HCT116 (cell line): ENCODE measurements around the gene GRIA4. TPM values are rescaled to one million over a fixed set of nuclear protein-coding genes. Genes with fewer than 3 reads are reported as not detected.

Source experiments
- ATAC-seq: fragments of 200-7000 bp; cut with Tn5 transposase; 2 replicates; pipeline ENCODE4 v1.9.1; 2020; ENCODE audit warnings: mild to moderate bottlenecking, moderate library complexity
- BruUV-seq: library from RNA; stranded (reverse); fragments of 400-500 nt; replicated peaks from 2 replicates; lab custom pipeline; 2021; lab: Mats Ljungman, UMichigan
- CTCF ChIA-PET: fragments of 300-600 bp; sonication (Branson Sonifier 250); formaldehyde crosslinking; loops from one replicate; lab custom pipeline; 2021; ENCODE audit warnings: antibody characterized with exemption; lab: Charles Lee
- POLR2A ChIA-PET: fragments of 300-600, 350-600 bp; sonication (Branson Sonifier 250); formaldehyde crosslinking; loops from one replicate; lab custom pipeline; 2021; ENCODE audit warnings: antibody characterized with exemption; lab: Charles Lee
- RAD21 ChIA-PET, 2 experiments: fragments of 300-600 bp; sonication (Branson Sonifier 250); formaldehyde crosslinking; loops; one replicate each; lab custom pipeline; 2023; ENCODE audit warnings: low total read pairs in 2 of 2; ENCODE audit not compliant: uncharacterized antibody in 2 of 2, unreplicated experiment in 2 of 2, low non-redundant PET in 1 of 2; lab: Charles Lee
- DNase-seq: peaks from one replicate; pipeline ENCODE4 v3.0.0-alpha.2; 2010; ENCODE audit warnings: low read depth, low spot score
- H2AFZ ChIP-seq: fragments of 200-600 bp; shearing (Covaris generic), sonication (generic); 2 replicates; pipeline ENCODE4 v1.6.1; 2017; ENCODE audit warnings: low read depth, mixed run types, mixed read lengths, antibody characterized with exemption, low read length; ENCODE audit not compliant: poor library complexity, severe bottlenecking
- H3K27ac ChIP-seq: 2 replicates; pipeline ENCODE4 v1.5.1; 2012; ENCODE audit warnings: low read depth, low read length
- H3K27me3 ChIP-seq: fragments of 200-600 bp; sonication (generic); 2 replicates; pipeline ENCODE4 v1.6.1; 2016; ENCODE audit warnings: mixed run types, low read length, mixed read lengths; ENCODE audit not compliant: insufficient read depth
- H3K36me3 ChIP-seq, 2 experiments: fragments of 200-500 bp in 1 of 2; fragments of 200-600 bp in 1 of 2; sonication (Bioruptor generic) in 1 of 2; sonication (generic) in 1 of 2; 2 replicates each; pipeline versions ENCODE4 v1.5.1 to v1.6.1; 2014 to 2016; ENCODE audit warnings: low read length in 2 of 2, inconsistent platforms in 1 of 2, mixed read lengths in 1 of 2, mixed run types in 1 of 2; ENCODE audit not compliant: insufficient read depth in 2 of 2, control insufficient read depth in 1 of 2
- H3K4me1 ChIP-seq, 2 experiments: fragments of 200-600 bp in 1 of 2; sonication (generic) in 1 of 2; 2 replicates each; pipeline versions ENCODE4 v1.5.1 to v1.6.1; 2012 to 2017; ENCODE audit warnings: low read length in 2 of 2, inconsistent platforms in 1 of 2, mild to moderate bottlenecking in 1 of 2, mixed read lengths in 1 of 2, mixed run types in 1 of 2, moderate library complexity in 1 of 2; ENCODE audit not compliant: insufficient read depth in 2 of 2, control insufficient read depth in 1 of 2
- H3K4me2 ChIP-seq: fragments of 200-600 bp; sonication (generic); 2 replicates; pipeline ENCODE4 v1.6.1; 2017; ENCODE audit warnings: mixed run types, low read length, mixed read lengths
- H3K4me3 ChIP-seq, 2 experiments: fragments of 200-600 bp in 1 of 2; sonication (generic) in 1 of 2; replicated peaks in 1 of 2; 2 replicates each; pipeline ENCODE4 v1.5.1; 2011 to 2016; ENCODE audit warnings: low read length in 2 of 2, control low read depth in 1 of 2, low read depth in 1 of 2, mild to moderate bottlenecking in 1 of 2, mixed read lengths in 1 of 2, mixed run types in 1 of 2
- H3K79me2 ChIP-seq: fragments of 200-600 bp; sonication (generic); 2 replicates; pipeline ENCODE4 v1.6.1; 2017; ENCODE audit warnings: mild to moderate bottlenecking, mixed run types, low read length, moderate library complexity, mixed read lengths; ENCODE audit not compliant: insufficient read depth
- H3K9ac ChIP-seq: fragments of 200-600 bp; sonication (generic); 2 replicates; pipeline ENCODE4 v1.6.1; 2016; ENCODE audit warnings: low read length, mixed read lengths
- H3K9me2 ChIP-seq: fragments of 200-600 bp; sonication (generic), shearing (Covaris generic); 2 replicates; pipeline ENCODE4 v1.6.1; 2017; ENCODE audit warnings: mixed run types, mild to moderate bottlenecking, moderate library complexity; ENCODE audit not compliant: insufficient read depth
- H3K9me3 ChIP-seq, 2 experiments: fragments of 200-500 bp in 1 of 2; fragments of 200-600 bp in 1 of 2; sonication (Bioruptor generic) in 1 of 2; sonication (generic) in 1 of 2; 2 replicates each; pipeline ENCODE4 v1.6.1; 2014 to 2017; ENCODE audit warnings: low read length in 2 of 2, mixed read lengths in 2 of 2, inconsistent platforms in 1 of 2, low read depth in 1 of 2, mild to moderate bottlenecking in 1 of 2, mixed run types in 1 of 2, moderate library complexity in 1 of 2; ENCODE audit not compliant: control insufficient read depth in 1 of 2, insufficient read depth in 1 of 2
- H4K20me1 ChIP-seq: fragments of 200-600 bp; sonication (generic), shearing (Covaris generic); 2 replicates; pipeline ENCODE4 v1.6.1; 2017; ENCODE audit warnings: mixed run types, mild to moderate bottlenecking, moderate library complexity; ENCODE audit not compliant: insufficient read depth
- ATF3 ChIP-seq: IDR thresholded peaks from 2 replicates; pipeline ENCODE4 v1.6.1; 2012
- CBX3 ChIP-seq: IDR thresholded peaks from 2 replicates; pipeline ENCODE4 v1.6.1; 2012; ENCODE audit warnings: low read depth
- CTCF ChIP-seq, 3 experiments: fragments of 200-600 bp in 1 of 3; sonication (generic) in 1 of 3; IDR thresholded peaks in 2 of 3; conservative IDR thresholded peaks in 1 of 3; 2 replicates each; pipeline ENCODE4 v1.5.1; 2012 to 2017; ENCODE audit warnings: low read depth in 2 of 3, low read length in 2 of 3, antibody characterized with exemption in 1 of 3, borderline replicate concordance in 1 of 3, control low read depth in 1 of 3, mild to moderate bottlenecking in 1 of 3, mixed read lengths in 1 of 3, mixed run types in 1 of 3, moderate library complexity in 1 of 3; ENCODE audit not compliant: insufficient read depth in 1 of 3
- EGR1 ChIP-seq: IDR thresholded peaks from 2 replicates; pipeline ENCODE4 v1.6.1; 2012; ENCODE audit warnings: low read depth
- ELF1 ChIP-seq: IDR thresholded peaks from 2 replicates; pipeline ENCODE4 v1.6.1; 2012; ENCODE audit warnings: low read depth, borderline replicate concordance
- EZH2 ChIP-seq: fragments of 200-600 bp; sonication (generic); IDR thresholded peaks from 2 replicates; pipeline ENCODE4 v1.6.1; 2017; ENCODE audit warnings: antibody characterized with exemption, mixed run types
- JUND ChIP-seq: IDR thresholded peaks from 2 replicates; pipeline ENCODE4 v1.6.1; 2012
- POLR2A ChIP-seq: IDR thresholded peaks from 2 replicates; pipeline ENCODE4 v1.7.0; 2011; ENCODE audit warnings: borderline replicate concordance; ENCODE audit not compliant: insufficient read depth, insufficient read length; ENCODE audit errors: extremely low read depth
- POLR2AphosphoS5 ChIP-seq: IDR thresholded peaks from 2 replicates; pipeline ENCODE4 v1.6.1; 2011; ENCODE audit warnings: mild to moderate bottlenecking, low read depth, low read length, moderate library complexity
- REST ChIP-seq: IDR thresholded peaks from 2 replicates; pipeline ENCODE4 v1.6.1; 2012; ENCODE audit warnings: low read depth
- SIN3A ChIP-seq: IDR thresholded peaks from 2 replicates; pipeline ENCODE4 v1.6.1; 2012; ENCODE audit warnings: low read depth
- SP1 ChIP-seq: IDR thresholded peaks from 2 replicates; pipeline ENCODE4 v1.6.1; 2012; ENCODE audit warnings: low read depth
- SRF ChIP-seq: IDR thresholded peaks from 2 replicates; pipeline ENCODE4 v1.6.1; 2012; ENCODE audit warnings: low read depth
- YY1 ChIP-seq: IDR thresholded peaks from 2 replicates; pipeline ENCODE4 v1.6.1; 2011; ENCODE audit warnings: low read length, low read depth, moderate library complexity, mild to moderate bottlenecking; ENCODE audit not compliant: insufficient replicate concordance; ENCODE audit errors: extremely low read depth
- ZNF274 ChIP-seq: fragments of 200-500 bp; sonication (Bioruptor generic); IDR thresholded peaks from 2 replicates; pipeline ENCODE4 v1.6.1; 2014; ENCODE audit warnings: mild to moderate bottlenecking, low read depth, low read length, inconsistent platforms
- intact Hi-C: fragments of 100-400 bp; cut with micrococcal nuclease; formaldehyde crosslinking; loops from 2 replicates; pipeline ENCODE4 v1.10.0; 2022
- total RNA-seq: library from RNA; stranded (reverse); gene quantifications from one replicate; pipeline ENCODE4 v1.2.1, GENCODE V29; 2021; ENCODE audit not compliant: unreplicated experiment

The GRIA4 gene
- total RNA-seq, 1 experiment from 2014 or later: not detected

- H4K20me1 ChIP-seq: no peaks in the 10 kb centered on the region
- POLR2A ChIA-PET: no interaction called here
- intact Hi-C loops: no loop called here
- H3K4me2 ChIP-seq: no peak overlapping the region
- no peak overlapping the region for H3K4me3 ChIP-seq
- H3K4me1 ChIP-seq: no peaks in the 10 kb centered on the region
- no TSS peak for BruUV-seq
- no peak for ATAC-seq
- TF ChIP-seq ZNF274 (no peak), EGR1 (no peak), YY1 (no peak), CBX3 (no peak), JUND (no peak), POLR2A (no peak), SRF (no peak), CTCF (IDR thresholded peaks at IDR 0.05 in 2 of 3, conservative IDR thresholded peaks at IDR 0.05 in 1 of 3; ENCODE audit: borderline replicate concordance in 1 of 3, insufficient read depth in 1 of 3, low read depth in 2 of 3, low read length in 2 of 3) (no peak), REST (no peak), ATF3 (no peak), SP1 (no peak), EZH2 (no peak), SIN3A (no peak), ELF1 (no peak), POLR2AphosphoS5 (no peak)
- no peak overlapping the region for H3K27ac ChIP-seq
- no peak for DNase-seq
- CTCF ChIA-PET: no interaction called here
- H2AFZ ChIP-seq: no peak overlapping the region
- no peaks in the 10 kb centered on the region for H3K27me3 ChIP-seq
- H3K9me2 ChIP-seq: no peaks in the 10 kb centered on the region
- RAD21 ChIA-PET: no interaction called here
- H3K9me3 ChIP-seq: no peaks in the 10 kb centered on the region
- peaks cover 65% of the 10 kb centered on the region for H3K79me2 ChIP-seq
- H3K36me3 ChIP-seq: peaks cover 14% of the 10 kb centered on the region in 2 experiments; a peak in 2 of 4 replicates
- no peak overlapping the region for H3K9ac ChIP-seq
These were observed 402.9 kb downstream of the GRIA4 start for GRCh38 chr11:106012744-106013143.
